Bone marrow (tissue), 2 donors: ENCODE results near the gene BCOR.
A peak's percentile ranks its signal among the peaks of the same experiment; 100 is the strongest.

Experiments used
- DNase-seq, 2 donors: peaks; one replicate each; lab custom pipeline; 2025; lab: John Stamatoyannopoulos, UW

Gene BCOR

GRCh38 chrX:40097504-40098263 is at the start of gene BCOR:
Gene BCOR, minus strand, starts transcription at chrX:40097958. Its CDS starts 20,029 bp downstream, at chrX:40077929.
- peak; percentile 31 to 45 for DNase-seq

- no peak for DNase-seq
Observed at GRCh38 chrX:40147126-40147952, 49.6 kb upstream of the BCOR start.

GRCh38 chrX:40146262-40147125 is 48.7 kb upstream of the BCOR start:
- DNase-seq, result no peak

- DNase-seq, result no peak
Observed at GRCh38 chrX:40145923-40146261, 48.1 kb upstream of the BCOR start.

GRCh38 chrX:40145001-40145922 is 47.5 kb upstream of the BCOR start:
- no peak for DNase-seq

- DNase-seq, result no peak
Observed at GRCh38 chrX:40144576-40144975, 46.8 kb upstream of the BCOR start.

- DNase-seq, result no peak
Observed at GRCh38 chrX:40143987-40144386, 46.2 kb upstream of the BCOR start.

- no peak for DNase-seq
Observed at GRCh38 chrX:40143001-40143400, 45.2 kb upstream of the BCOR start.

- no peak for DNase-seq
Observed at GRCh38 chrX:40142417-40142816, 44.7 kb upstream of the BCOR start.

- DNase-seq, result no peak
Observed at GRCh38 chrX:40140706-40141499, 43.1 kb upstream of the BCOR start.

GRCh38 chrX:40132751-40133150 is 35.0 kb upstream of the BCOR start:
- DNase-seq, result no peak

GRCh38 chrX:40131654-40132337 is 34.0 kb upstream of the BCOR start:
- DNase-seq, result no peak

- no peak for DNase-seq
Observed at GRCh38 chrX:40130207-40130606, 32.4 kb upstream of the BCOR start.

GRCh38 chrX:40127052-40127451 is 29.3 kb upstream of the BCOR start:
- peak in 1 of 2 donors; percentile 81 for DNase-seq

GRCh38 chrX:40122487-40122886 is 24.7 kb upstream of the BCOR start:
- no peak for DNase-seq

GRCh38 chrX:40121618-40122017 is 23.9 kb upstream of the BCOR start:
- DNase-seq, result no peak

GRCh38 chrX:40120838-40121580 is 23.3 kb upstream of the BCOR start:
- DNase-seq, result peak; percentile 6 to 70

- no peak for DNase-seq
Observed at GRCh38 chrX:40117715-40118285, 20.0 kb upstream of the BCOR start.

- DNase-seq, result no peak
Observed at GRCh38 chrX:40116925-40117324, 19.2 kb upstream of the BCOR start.
